ENCODE results near the gene THEM5.
"Not testable (repeated sequence)": the region's sequence is repeated elsewhere in the genome, so short reads cannot be mapped to it uniquely, and the experiment has no call there.

Gene THEM5

GRCh38 chr1:151867321-151867720, 13.8 kb upstream of the THEM5 start:
- DNase-seq: peak; percentile 74

DNA sequence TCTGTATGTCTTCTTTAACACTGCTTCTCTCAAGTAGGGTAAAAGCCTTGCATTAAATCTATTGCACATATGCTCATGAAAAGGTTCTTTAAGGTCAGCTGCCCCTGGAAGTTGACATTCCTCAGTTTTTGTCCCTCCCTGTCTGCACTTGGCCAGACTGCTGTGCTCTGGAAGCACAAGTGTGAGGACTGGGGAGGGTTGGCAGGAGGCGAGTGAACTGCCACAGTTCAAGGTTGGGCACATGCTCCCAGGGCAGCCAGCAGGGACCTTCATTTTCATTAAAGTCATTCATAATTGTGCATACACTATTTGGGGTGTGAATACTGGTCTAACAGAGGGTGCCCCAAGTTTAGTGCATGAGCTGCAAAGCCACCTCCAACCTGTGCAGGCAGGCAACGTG, 10.9 kb upstream of the THEM5 start:
- DNase-seq: no peak

- DNase-seq: no peak
These were observed 9.1 kb upstream of the THEM5 start for GRCh38 chr1:151862604-151863003.

GRCh38 chr1:151860504-151861187, 7.1 kb upstream of the THEM5 start:
- no peak for DNase-seq

GRCh38 chr1:151859891-151860293, 6.4 kb upstream of the THEM5 start:
- no peak for DNase-seq

GRCh38 chr1:151858886-151859665, 5.6 kb upstream of the THEM5 start:
- DNase-seq: no peak

DNA sequence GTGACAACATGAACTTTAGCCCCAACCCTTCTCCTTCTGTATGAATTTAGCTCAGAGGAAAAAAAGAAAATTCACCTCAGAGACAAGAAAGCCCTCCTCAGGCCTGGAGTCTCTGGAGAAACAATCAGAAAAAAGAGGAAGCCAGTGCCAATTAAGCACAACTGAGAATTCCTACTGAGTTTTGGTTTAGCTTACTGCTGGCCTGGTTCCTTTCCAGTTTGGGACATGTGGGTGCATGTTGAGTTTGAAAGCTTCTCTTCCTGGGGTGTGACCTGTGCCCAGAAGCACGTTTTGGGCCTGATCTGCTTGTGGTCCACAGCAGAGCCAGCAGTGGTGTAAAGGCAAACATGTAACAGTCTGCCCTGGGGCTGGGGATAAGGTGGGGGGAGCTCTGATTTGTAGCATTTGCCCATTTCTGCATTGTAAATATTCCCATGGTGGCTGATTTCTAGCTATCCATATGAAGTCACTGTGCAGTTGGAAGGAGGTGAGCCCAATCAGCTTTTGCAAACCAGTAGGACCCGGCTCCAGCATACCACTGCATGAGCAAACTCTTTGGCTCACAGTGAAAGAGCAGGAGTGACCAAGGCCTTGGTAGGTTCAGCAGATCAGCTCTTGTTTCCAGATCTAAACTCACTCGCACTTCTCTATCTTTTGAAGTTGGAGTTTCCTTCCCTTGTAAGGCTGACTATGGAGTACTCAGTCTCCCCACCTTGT, 4.7 kb upstream of the THEM5 start:
- peak; percentile 38 for DNase-seq

DNA sequence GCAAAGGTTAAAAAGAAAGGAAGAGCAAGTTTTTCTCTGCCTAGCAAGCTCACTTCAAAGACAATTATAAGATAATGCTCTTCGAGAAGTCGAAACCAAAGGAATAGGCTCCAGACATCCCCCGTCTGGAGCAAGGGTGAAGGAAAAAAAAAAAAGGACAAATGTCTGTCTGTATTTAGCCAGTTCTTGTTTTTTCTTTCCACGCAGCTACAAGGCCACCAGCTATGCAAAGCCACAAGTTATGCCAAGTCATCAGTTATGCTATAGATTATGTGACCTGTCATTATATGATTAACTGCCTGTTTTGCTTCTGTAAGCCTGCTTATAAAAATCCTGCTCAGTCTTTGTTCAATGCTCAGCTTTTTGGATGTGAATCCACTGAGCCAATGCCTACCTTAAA, 2.4 kb upstream of the THEM5 start:
- DNase-seq: peak; percentile 27

DNA sequence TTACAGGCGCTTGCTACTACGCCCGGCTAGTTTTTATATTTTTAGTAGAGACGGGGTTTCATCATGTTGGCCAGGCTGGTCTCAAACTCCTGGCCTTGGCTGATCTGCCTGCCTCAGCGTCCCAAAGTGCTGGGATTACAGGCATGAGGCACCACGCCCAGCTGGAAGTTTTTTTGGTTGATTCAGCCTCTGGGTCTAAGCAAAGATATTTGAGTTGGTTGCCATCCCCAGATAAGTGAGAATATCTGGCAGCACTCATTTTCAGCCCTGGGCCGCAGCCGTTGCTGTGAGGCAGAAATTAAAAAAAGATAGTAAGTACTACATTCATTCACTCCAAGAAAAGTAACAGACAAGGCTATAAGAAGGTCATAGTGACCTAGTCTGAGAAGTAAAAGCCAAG, 2.0 kb upstream of the THEM5 start:
- not testable (repeated sequence) for DNase-seq

- no peak for DNase-seq
These were observed 1.1 kb upstream of the THEM5 start for GRCh38 chr1:151854658-151855057.

DNA sequence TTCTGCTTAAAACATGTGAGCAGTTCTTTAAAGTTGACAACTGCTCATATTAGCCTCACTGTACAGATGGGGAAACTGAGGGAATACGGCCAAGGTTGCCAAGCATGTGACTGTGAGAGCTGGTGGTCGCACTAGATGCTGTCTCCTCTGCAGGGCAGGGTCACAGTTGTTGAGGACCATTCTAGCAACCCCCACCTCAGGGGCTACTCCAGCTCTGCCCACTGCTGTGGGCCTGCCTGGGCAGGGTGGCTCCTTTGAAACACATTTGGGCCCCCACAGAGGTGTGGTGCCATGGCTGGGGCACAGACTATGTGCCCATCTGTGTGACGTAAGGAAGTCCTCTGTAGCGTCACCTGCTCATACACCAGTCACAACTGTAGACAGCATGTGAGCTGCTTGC, 779 bp downstream of the THEM5 start:
- DNase-seq: no peak

- DNase-seq: no peak
These were observed 1.6 kb downstream of the THEM5 start for GRCh38 chr1:151851886-151852285.

DNA sequence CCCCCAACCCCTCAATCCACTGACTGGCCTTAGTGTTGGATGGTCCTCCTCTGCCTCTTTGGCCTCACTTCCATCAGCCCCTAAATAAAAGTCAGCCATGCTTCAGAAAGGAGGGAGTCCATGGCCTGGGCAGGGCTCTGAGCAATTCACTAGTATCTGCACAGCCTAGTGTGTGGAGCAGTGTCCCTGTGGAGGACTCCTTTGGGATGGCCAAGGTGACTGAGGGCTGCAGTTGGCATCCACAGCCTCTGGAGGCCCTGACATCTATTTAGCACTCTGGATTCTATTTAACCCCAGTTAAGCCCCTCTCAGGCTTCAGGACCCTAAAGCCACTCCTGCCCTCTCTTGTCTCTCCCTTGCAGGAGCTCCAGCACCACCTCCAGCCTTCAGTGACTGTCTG, 3.6 kb downstream of the THEM5 start:
- no peak for DNase-seq

- DNase-seq: no peak
These were observed 4.4 kb downstream of the THEM5 start for GRCh38 chr1:151849126-151849525.

DNA sequence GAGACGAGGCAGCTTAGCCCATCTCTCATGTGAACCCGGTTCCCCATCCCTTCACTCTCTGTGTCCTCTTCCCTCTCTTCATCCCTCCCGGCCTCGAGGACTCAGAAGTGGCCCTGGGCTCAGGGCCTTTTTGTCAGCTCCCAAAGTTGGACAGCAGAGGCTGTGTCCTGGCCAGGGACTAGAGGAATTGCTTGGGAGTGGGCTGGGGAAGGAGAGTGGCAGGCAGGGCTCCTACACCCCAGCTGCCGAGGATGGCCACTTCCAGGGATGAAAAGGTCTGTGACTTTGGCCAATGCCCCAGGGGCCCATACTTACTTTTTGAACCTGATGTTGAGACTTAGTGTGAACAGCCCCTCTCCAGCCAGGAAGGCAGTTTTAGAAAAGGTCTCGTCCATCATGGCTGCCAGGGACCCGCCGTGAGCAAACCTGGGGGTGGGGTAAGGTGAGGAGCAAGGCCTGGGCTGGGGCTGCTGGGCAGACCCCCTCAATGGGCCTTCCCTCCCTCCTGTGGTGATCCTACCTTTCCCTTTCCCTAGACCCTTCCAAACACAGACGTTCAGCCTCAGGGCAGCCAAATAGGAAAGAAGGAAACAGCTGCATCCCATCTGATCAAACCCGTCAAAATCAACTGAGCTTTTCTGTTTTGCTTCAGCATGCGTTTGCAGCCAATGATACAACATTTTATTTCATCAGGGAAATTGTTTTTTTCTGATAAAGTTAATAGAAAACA, 5.5 kb downstream of the THEM5 start:
- no peak for DNase-seq

DNA sequence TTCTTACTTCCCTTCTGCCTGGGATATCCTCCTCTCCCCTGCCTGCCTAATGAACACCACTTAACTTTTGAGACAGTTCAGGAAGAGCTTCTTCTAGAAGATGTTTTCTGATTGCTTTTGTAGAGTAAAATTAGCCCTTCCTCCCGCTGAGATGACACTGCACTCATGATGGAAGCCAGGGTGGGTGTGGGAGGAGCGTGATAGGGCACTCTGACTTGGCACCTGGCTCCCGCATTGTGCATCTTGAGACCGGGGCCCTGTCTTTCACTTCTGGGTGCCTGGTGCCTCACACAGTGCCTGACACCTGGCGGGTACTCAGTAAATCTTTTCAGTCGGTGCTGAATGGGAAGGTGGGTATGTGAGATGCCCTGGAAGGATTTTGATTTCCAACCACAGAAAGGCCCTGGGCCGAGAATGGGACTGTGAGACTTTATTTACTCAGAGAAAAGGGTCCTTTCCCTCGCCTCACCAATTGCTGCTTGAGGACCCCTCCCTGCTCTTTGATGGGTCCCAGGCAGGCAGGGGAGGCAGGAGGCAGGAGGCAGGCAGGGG, 6.8 kb downstream of the THEM5 start:
- DNase-seq: no peak

- DNase-seq: peak; percentile 59
These were observed 7.4 kb downstream of the THEM5 start for GRCh38 chr1:151846062-151846568.

- peak; percentile 60 for DNase-seq
These were observed 10.1 kb downstream of the THEM5 start for GRCh38 chr1:151843398-151843797.

DNA sequence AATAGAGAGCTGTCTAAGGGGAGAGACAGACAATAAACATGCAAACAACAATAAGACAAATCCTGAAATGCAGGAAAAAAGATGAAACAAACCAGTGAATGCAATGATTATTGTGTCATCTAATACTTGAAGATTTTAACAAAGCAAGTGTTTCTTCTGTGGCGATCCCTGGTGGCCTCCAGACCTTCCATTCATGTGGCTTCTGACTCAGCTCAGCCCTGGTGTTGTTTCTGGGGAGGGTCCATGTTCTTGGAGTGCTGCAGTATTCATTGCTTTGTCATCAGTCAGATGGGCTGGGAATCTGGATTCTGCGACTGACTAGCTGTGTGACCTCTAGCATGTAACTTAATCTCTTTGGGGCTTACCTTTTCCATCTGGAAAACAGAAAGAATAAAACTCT, 12.4 kb downstream of the THEM5 start:
- DNase-seq: no peak

DNA sequence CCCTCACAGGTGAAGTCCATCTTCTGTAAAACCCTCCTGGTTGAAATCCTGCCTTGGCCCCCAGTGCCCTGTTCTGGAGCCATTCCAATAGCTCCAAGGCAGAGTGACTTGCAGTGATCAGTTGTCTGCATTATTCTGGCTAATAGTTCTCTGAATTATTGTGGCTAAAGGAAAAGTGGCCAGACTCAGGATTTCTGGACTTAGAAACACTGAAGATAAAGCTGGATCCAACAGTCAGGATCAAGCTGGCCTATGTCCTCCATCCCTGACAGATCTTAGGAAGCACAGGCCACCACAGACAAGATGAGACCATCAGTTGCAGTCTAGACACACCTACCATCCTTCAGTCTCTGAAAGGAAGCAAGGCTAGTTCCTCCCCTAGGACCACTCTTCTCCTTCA, 13.1 kb downstream of the THEM5 start:
- no peak for DNase-seq

DNA sequence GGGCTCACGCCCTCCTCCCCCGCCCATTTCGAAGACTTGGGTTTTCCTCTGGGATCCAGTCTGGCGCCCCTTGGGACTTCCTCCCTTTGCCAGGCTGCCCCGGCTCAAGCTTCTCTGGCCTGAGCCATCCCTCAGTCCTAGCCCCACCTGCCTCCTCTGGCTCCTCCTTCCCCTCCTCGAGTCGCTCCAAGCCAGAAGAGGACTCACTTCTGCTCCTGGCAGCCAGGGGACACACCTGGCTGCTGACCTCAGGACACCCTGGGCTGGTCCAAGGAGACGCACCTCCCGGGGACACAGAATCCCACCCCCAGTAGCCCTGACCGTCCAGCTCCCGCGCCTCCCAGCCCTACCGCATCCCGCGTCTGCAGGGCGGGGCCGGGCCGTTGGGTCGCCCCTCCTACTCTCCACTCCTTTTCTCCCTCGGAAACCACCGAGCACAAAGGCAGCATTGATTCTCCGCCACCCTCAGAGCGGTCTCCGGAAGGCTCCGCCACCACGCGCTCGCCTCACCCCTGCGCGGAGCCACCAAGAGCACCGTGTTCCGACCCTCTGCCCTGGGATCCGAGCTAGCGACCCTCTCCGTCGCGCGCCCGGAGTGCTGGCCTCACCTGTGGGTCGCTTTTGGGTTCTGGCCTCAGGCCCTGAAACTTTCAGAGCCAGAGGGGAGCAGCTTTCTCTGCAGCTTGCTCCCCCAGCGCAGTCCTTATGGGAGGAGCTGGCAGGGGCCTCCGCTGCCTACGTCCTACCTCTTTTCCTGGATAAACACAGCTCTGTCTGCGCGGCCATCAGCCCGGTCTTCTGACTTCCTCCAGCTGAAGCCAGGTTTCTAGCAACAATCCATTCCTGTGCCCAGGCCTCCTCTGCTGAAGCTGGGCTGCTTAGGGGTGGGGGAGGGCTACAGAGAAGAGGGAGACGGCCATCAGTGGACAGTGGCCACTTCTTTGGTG, 13.8 kb downstream of the THEM5 start, which contains the start of gene C2CD4D:
C2CD4D (minus strand) TSS at position 364 of the 947 bp plus-strand sequence. CDS start 831 bp downstream, outside the sequence.
- DNase-seq: no peak

GRCh38 chr1:151839082-151839412, 14.5 kb downstream of the THEM5 start:
- no peak for DNase-seq
